ENCODE results near the gene DENR. TPM values are rescaled to one million over a fixed set of nuclear protein-coding genes. Genes with fewer than 3 reads are reported as not detected.

Gene DENR
- total RNA-seq, 1 donor: 60.6 TPM

DNA sequence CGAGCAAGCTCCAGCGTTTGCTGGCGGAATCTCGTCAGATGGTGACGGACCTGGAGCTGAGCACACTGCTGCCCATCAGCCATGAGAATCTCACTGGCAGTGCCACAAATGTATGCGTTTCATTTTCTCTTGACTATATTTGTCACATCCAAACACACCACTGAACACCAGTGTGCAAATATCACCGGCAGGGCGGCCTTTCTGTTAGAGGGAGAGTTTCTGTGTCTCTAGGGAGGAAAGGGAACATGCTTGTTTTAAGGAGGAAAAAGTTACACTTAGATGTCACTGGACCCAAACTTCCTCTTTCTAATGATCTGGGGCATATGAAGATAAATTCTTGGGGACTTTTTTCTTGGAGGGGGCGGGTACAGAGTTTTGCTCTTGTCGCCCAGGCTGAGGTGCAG lies 60.7 kb downstream of the DENR start:
- DNase-seq (ENCODE audit: low read depth): no peak
- TF ChIP-seq, protein P1, sequence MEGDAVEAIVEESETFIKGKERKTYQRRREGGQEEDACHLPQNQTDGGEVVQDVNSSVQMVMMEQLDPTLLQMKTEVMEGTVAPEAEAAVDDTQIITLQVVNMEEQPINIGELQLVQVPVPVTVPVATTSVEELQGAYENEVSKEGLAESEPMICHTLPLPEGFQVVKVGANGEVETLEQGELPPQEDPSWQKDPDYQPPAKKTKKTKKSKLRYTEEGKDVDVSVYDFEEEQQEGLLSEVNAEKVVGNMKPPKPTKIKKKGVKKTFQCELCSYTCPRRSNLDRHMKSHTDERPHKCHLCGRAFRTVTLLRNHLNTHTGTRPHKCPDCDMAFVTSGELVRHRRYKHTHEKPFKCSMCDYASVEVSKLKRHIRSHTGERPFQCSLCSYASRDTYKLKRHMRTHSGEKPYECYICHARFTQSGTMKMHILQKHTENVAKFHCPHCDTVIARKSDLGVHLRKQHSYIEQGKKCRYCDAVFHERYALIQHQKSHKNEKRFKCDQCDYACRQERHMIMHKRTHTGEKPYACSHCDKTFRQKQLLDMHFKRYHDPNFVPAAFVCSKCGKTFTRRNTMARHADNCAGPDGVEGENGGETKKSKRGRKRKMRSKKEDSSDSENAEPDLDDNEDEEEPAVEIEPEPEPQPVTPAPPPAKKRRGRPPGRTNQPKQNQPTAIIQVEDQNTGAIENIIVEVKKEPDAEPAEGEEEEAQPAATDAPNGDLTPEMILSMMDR (IDR thresholded peaks at IDR 0.05; ENCODE audit: insufficient read depth, low read length): no peak

DNA sequence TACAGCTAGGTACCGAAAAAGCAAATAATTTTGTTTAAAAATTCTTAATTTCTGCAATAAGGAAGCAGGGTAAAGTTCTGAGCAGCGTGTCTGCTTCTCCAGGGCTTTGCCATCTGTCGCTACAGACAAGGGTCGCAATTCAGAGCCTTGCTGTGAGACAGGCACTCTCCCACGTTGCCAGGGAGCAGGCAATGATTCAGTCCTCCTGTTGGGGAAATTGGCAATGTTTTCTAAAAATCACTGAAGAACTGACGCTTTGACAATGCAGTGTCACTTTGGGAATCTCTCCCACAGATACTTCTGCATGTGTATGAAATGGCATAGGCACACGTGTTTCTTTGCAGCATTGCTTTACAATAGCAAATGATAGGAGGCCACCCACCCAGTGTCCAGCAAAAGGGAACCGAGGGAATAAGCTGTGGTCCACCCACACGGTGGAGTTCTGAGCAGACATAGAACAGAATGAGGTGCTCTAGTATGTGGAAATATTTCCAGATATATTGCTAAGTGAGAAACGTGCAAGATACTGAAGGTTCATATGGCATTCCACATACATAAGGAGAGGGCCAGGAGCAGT lies 66.7 kb downstream of the DENR start:
- TF ChIP-seq, protein P1 (IDR thresholded peaks at IDR 0.05; ENCODE audit: insufficient read depth, low read length): no peak
- H3K4me3 ChIP-seq (ENCODE audit: low read depth, low read length): no peak overlapping the region
- no peak for DNase-seq (ENCODE audit: low read depth)

More for the DNA sequence above, 60.7 kb downstream of the DENR start:
- H3K4me3 ChIP-seq (ENCODE audit: low read depth, low read length): no peak overlapping the region

DNA sequence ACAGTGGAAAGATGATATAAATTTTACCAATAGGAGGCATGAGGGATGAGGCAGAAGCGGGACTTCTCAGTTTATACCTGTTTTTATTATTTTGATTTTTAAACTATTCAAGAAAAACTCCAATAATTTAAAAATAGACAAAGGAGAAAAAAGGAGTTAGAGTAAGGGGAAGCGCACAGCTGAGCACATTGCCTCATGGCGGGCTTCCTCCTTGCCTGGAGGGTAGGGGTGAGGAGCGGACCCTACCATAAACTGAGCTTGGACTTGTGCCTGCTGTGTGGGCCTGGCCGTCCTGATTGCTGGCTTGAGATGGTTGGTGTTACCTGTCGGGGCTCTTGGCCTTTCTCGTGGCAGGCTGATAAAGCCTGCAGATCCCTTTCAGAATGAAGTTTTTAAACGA lies 67.5 kb downstream of the DENR start:
- no peak for DNase-seq (ENCODE audit: low read depth)
- TF ChIP-seq, protein P1 (IDR thresholded peaks at IDR 0.05; ENCODE audit: insufficient read depth, low read length): no peak
- no peak overlapping the region for H3K4me3 ChIP-seq (ENCODE audit: low read depth, low read length)

Small RNA genes lying within 50 kb of the gene (small RNA-seq; reads per million reads assigned to genes)
- gene AC026333.2 (not detected), gene RF00019 (not detected)

Other genes starting within 250 kb of the DENR start
- 42.8 and 138 TPM in 2 replicates for gene RSRC2, start 225.9 kb upstream of the DENR start, total RNA-seq (ENCODE audit: low replicate concordance)
- 14.9 and 69.3 TPM in 2 replicates for gene KNTC1, start 225.6 kb upstream of the DENR start, total RNA-seq (ENCODE audit: low replicate concordance)
- gene HCAR2, start 49.5 kb upstream of the DENR start, total RNA-seq (ENCODE audit: low replicate concordance): 0.25 TPM in 1 of 2 replicates, not detected in the other
- gene HCAR3, start 36.0 kb upstream of the DENR start, total RNA-seq (ENCODE audit: low replicate concordance): 0.41 TPM in 1 of 2 replicates, not detected in the other
- 1.5 and 2.2 TPM in 2 replicates for gene HCAR1, start 22.0 kb upstream of the DENR start, total RNA-seq (ENCODE audit: low replicate concordance)
- 0.90 and 0.98 TPM in 2 replicates for gene CCDC62, start 21.7 kb downstream of the DENR start, total RNA-seq (ENCODE audit: low replicate concordance)
- gene HIP1R, start 82.6 kb downstream of the DENR start, total RNA-seq (ENCODE audit: low replicate concordance): 11.1 and 11.2 TPM in 2 replicates
- 12.5 and 17.8 TPM in 2 replicates for gene VPS37B, start 143.3 kb downstream of the DENR start, total RNA-seq (ENCODE audit: low replicate concordance)
- 4.4 and 10.3 TPM in 2 replicates for gene ABCB9, start 213.6 kb downstream of the DENR start, total RNA-seq (ENCODE audit: low replicate concordance)
- 10.3 and 21.4 TPM in 2 replicates for gene OGFOD2, start 222.4 kb downstream of the DENR start, total RNA-seq (ENCODE audit: low replicate concordance)
- gene ARL6IP4, start 227.9 kb downstream of the DENR start, total RNA-seq (ENCODE audit: low replicate concordance): 110 and 240 TPM in 2 replicates

Measured in fibroblast of the aortic adventitia (primary cell).